Lower lobe of right lung (tissue), 2 donors: ENCODE measurements around the gene LCOR. TPM values are rescaled to one million over a fixed set of nuclear protein-coding genes. Genes with fewer than 3 reads are reported as not detected.
A peak's percentile ranks its signal among the peaks of the same experiment; 100 is the strongest.

ENCODE experiments used
- ATAC-seq, 2 donors: fragments of 200-7000 bp; cut with Tn5 transposase; one replicate each; pipeline ENCODE4 v1.9.1; 2020 to 2022; ENCODE audit warnings: mild to moderate bottlenecking in 2 of 2, moderate library complexity in 2 of 2
- DNase-seq: peaks from one replicate; pipeline ENCODE4 v3.0.0-alpha.2; 2020
- H3K27ac ChIP-seq: fragments of 200-600 bp; one replicate; pipeline ENCODE4 v1.8.0; 2022
- H3K27me3 ChIP-seq: fragments of 200-600 bp; one replicate; pipeline ENCODE4 v1.8.0; 2022; ENCODE audit warnings: low read depth
- H3K36me3 ChIP-seq: fragments of 200-600 bp; one replicate; pipeline ENCODE4 v1.8.0; 2022; ENCODE audit warnings: mild to moderate bottlenecking
- H3K4me1 ChIP-seq: fragments of 200-600 bp; one replicate; pipeline ENCODE4 v1.8.0; 2022
- H3K4me3 ChIP-seq: fragments of 200-600 bp; one replicate; pipeline ENCODE4 v1.8.0; 2022; ENCODE audit warnings: mild to moderate bottlenecking
- H3K9me3 ChIP-seq: fragments of 200-600 bp; one replicate; pipeline ENCODE4 v1.8.0; 2022
- intact Hi-C: fragments of 100-400 bp; cut with DNase I; formaldehyde crosslinking; loops from one replicate; pipeline ENCODE4 v1.11.0; 2022
- total RNA-seq: library from RNA; stranded (reverse); fragmentation: NEBNext Ultra II Directional; extraction: Animal tissue kit (Norgen Biotek cat#: 25700); gene quantifications from one replicate; pipeline ENCODE4 v1.2.1, GENCODE V29; 2021
- TF ChIP-seq, protein P1 (sequence below): fragments of 200-600 bp; IDR thresholded peaks from one replicate; pipeline ENCODE4 v1.8.0; 2022; ENCODE audit warnings: antibody characterized with exemption, mild to moderate bottlenecking
- donor health status: DM: no; HTN: yes; CAD: no; lungs with severe emphysema.

The LCOR gene
- total RNA-seq, 1 donor from 2014 or later, result 34.7 TPM

DNA sequence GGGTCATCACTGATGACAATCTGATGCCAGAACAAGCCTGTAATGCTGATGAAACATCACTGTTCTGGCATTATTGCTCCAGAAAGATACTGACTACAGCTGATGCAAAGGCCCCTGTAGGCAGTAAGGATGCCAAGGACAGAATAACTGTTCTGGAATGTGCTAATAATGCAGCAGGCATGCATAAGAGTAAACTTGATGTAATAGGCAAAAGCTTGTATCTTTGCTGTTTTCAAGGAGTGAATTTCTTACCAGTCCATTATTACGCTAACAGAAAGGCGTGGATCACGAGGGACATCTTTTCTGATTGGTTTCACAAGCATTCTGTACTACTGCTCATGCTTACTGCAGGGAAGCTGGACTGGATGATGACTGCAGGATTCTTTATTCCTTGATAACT lies 18.7 kb downstream of the LCOR start:
- H3K27ac ChIP-seq, result no peak overlapping the region
- peak; percentile 45 to 59 for ATAC-seq

DNA sequence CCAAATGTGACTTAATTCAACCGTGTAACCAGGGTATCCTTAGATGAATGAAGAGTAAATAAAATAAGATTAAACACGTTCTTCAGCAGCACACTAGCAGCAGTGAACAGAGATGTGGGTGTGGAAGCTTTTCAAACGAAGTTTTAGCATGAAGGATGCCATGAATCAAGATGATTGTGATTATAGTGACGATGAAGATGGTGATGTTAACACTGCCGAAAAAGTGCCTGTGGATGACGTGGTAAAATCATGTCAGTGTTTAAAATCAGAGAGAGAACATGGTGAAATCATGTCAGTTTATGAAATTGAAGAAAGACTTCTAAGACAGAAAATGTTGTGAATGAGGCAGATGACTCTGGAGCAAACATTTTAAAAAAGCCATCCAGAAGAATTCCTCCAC lies 19.2 kb downstream of the LCOR start:
- H3K36me3 ChIP-seq, result no peaks in the 10 kb centered on the region
- TF ChIP-seq, protein P1, sequence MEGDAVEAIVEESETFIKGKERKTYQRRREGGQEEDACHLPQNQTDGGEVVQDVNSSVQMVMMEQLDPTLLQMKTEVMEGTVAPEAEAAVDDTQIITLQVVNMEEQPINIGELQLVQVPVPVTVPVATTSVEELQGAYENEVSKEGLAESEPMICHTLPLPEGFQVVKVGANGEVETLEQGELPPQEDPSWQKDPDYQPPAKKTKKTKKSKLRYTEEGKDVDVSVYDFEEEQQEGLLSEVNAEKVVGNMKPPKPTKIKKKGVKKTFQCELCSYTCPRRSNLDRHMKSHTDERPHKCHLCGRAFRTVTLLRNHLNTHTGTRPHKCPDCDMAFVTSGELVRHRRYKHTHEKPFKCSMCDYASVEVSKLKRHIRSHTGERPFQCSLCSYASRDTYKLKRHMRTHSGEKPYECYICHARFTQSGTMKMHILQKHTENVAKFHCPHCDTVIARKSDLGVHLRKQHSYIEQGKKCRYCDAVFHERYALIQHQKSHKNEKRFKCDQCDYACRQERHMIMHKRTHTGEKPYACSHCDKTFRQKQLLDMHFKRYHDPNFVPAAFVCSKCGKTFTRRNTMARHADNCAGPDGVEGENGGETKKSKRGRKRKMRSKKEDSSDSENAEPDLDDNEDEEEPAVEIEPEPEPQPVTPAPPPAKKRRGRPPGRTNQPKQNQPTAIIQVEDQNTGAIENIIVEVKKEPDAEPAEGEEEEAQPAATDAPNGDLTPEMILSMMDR, result no peak
- no peak for DNase-seq
- intact Hi-C loops, result no loop called here
- H3K27me3 ChIP-seq, result no peaks in the 10 kb centered on the region
- H3K4me3 ChIP-seq, result no peak overlapping the region
- H3K27ac ChIP-seq, result no peak overlapping the region
- no peaks in the 10 kb centered on the region for H3K4me1 ChIP-seq
- no peak for ATAC-seq
- no peaks in the 10 kb centered on the region for H3K9me3 ChIP-seq

More for the DNA sequence above, 18.7 kb downstream of the LCOR start:
- Histone ChIP-seq H3K4me3 (no peak overlapping the region), H3K27me3 (no peaks in the 10 kb centered on the region), H3K4me1 (no peaks in the 10 kb centered on the region), H3K36me3 (no peaks in the 10 kb centered on the region), H3K9me3 (no peaks in the 10 kb centered on the region)
- no peak for DNase-seq
- intact Hi-C loops, result no loop called here
- TF ChIP-seq, protein P1, result no peak

DNA sequence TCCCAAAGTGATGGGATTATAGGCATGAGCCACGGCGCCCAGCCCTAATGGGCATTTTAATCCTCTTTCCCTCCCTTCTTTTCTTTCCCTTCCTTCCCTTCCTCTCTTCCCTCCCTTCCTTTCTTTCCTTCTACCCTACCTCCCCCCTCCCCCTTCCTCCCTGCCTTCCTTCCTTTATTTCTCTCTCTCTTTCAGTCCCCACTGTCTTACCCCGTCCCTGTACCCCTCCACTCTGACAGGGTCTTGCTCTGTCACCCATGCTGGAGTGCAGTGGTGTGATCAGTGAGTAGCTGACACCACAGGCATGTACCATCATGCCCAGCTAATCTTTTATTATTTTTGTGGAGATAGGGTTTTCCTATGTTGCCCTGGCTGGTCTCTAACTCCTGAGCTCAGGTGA lies 24.2 kb downstream of the LCOR start:
- intact Hi-C loops, result no loop called here
- H3K36me3 ChIP-seq, result peaks cover 11% of the 10 kb centered on the region
- no peaks in the 10 kb centered on the region for H3K9me3 ChIP-seq
- TF ChIP-seq, protein P1, result no peak
- H3K27me3 ChIP-seq, result no peaks in the 10 kb centered on the region
- no peak overlapping the region for H3K4me3 ChIP-seq
- no peak overlapping the region for H3K27ac ChIP-seq
- no peak for DNase-seq
- H3K4me1 ChIP-seq, result peaks cover 17% of the 10 kb centered on the region
- no peak for ATAC-seq

GRCh38 chr10:96857301-96858012 lies 25.4 kb downstream of the LCOR start:
- DNase-seq (no peak), ATAC-seq (no peak)
- H3K27me3 ChIP-seq, result no peaks in the 10 kb centered on the region
- H3K27ac ChIP-seq, result no peak overlapping the region
- intact Hi-C loops, result no loop called here
- TF ChIP-seq, protein P1, result no peak
- H3K9me3 ChIP-seq, result no peaks in the 10 kb centered on the region
- H3K36me3 ChIP-seq, result peaks cover 14% of the 10 kb centered on the region
- H3K4me3 ChIP-seq, result no peak overlapping the region
- peaks cover 17% of the 10 kb centered on the region for H3K4me1 ChIP-seq

DNA sequence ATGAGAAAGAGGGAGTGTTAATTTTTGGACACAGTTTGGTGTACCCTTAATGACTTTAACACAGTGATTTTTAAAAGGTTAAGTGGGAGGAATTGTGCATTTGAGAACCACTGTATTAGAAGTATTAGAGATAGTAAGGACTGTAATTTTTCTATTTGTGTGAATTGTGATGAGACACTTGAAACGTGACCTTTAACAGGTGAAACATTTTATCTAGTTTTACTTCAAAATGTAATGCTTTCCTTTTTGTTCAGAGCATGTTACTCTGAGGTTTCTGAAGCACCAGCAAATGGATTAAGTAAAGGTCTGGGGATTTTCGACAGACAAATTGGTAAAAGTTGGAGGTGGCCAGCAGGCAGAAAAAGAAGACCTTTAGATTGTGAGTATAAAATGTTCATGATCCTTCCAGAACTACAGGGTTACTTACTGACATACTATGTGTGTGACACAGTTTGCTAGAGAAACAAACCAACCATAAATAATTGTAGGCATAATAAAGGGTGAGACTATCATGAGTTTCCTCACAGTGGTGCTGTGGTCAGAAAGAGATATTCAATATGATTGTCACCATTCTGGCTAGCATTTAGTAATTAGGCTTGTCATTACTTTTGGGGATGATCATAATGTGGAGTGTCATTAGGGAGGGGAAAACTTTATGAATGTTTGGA lies 26.1 kb downstream of the LCOR start:
- intact Hi-C loops, result no loop called here
- Histone ChIP-seq H3K36me3 (peaks cover 14% of the 10 kb centered on the region), H3K4me1 (peaks cover 17% of the 10 kb centered on the region), H3K27me3 (no peaks in the 10 kb centered on the region), H3K9me3 (no peaks in the 10 kb centered on the region), H3K4me3 (no peak overlapping the region), H3K27ac (no peak overlapping the region)
- TF ChIP-seq, protein P1, result no peak
- no peak for ATAC-seq
- DNase-seq, result no peak
